Measurements from ENCODE around the gene RAET1L. TPM values are rescaled to one million over a fixed set of nuclear protein-coding genes. Genes with fewer than 3 reads are reported as not detected.

RAET1L gene
- total RNA-seq, 3 donors from 2014 or later (not counting 1 experiment from before 2014, with no cell fraction given), result not detected

DNA sequence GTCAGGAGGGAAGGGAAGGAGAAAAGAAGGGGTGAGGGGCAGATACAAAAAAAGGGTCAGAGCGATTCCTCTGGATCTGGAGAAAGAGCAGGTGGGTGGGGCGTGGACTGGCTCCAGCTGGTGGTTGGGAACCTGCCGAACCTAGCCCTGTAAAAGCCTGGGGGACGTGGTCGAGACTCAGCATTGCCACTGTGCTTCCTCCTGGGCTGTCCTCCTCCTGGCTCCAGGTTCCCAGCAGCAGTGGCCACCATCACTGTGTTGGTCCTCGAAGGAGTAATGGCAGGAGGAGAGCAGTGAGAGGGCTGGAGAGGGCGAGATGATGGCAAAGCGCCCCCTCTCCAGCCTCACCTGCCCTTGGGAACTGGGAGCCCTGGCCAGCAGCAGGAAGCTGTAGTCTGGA lies 3.5 kb upstream of the RAET1L start:
- Mint-ChIP-seq H3K9me3 (no peaks in the 10 kb centered on the region), H3K4me1 (peaks cover 0 to 6% of the 10 kb centered on the region in 2 donors), H3K27me3 (ENCODE audit: low read depth in 2 of 2) (peaks cover 64 to 65% of the 10 kb centered on the region in 2 donors), H3K27ac (no peak overlapping the region), H3K4me3 (no peak overlapping the region), H3K36me3 (no peaks in the 10 kb centered on the region)
- Histone ChIP-seq H3K9me3 (ENCODE audit: control insufficient read depth, insufficient read depth, low read length) (no peaks in the 10 kb centered on the region), H3K4me3 (ENCODE audit: low read length) (no peak overlapping the region), H3K36me3 (ENCODE audit: control insufficient read depth, insufficient read depth, low read length) (no peaks in the 10 kb centered on the region), H3K27ac (ENCODE audit: low read length) (no peak overlapping the region), H3K4me1 (ENCODE audit: control insufficient read depth, insufficient read depth, low read length) (peaks cover 8% of the 10 kb centered on the region), H3K27me3 (ENCODE audit: control insufficient read depth, insufficient read depth, low read length) (peaks cover 17% of the 10 kb centered on the region)
- ATAC-seq (no peak), DNase-seq (no peak)
- no peak for TF ChIP-seq CTCF (IDR thresholded peaks at IDR 0.05)
- intact Hi-C loops (cut with micrococcal nuclease), result no loop called here
- 71% methylated on average over 7 of the region's 8 CpGs for WGBS (ENCODE audit: insufficient coverage)

DNA sequence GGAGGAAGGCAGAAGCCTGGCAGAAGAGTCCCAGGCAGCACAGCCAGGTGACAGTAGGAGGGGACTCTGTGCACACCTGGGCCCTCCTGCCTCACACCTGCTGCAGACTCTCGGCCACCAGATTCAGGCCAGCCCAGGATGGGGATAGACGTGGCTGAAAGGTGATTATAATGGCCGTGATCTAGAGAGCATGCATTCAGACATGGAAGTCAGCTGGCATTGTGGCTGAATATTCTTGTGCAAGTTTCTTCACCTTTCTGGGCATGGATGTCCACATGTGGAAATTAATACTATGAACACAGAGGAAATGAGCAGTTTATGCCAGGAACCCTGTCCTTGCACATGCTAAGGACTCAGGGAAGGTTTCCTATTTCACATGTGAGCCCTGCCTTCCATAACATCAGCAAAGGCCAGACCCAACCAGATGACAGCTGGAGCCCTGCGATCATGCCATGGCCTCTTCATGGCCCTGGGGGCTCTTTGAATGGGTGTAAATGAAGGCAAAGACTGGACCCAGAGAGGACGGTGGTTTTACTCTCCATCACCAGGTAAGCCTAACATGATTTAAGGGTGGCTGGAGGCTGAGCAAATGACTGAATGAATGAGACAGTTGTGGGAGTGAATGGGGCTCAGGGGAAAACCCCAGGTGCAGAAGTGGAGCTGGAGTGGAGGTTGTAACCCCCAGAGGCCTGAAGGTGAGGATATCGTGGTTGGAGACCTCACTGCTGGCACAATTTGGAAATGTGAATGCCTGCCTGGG lies 2.7 kb upstream of the RAET1L start:
- Histone ChIP-seq H3K36me3 (ENCODE audit: control insufficient read depth, insufficient read depth, low read length) (no peaks in the 10 kb centered on the region), H3K9me3 (ENCODE audit: control insufficient read depth, insufficient read depth, low read length) (no peaks in the 10 kb centered on the region), H3K4me3 (ENCODE audit: low read length) (no peak overlapping the region), H3K4me1 (ENCODE audit: control insufficient read depth, insufficient read depth, low read length) (peaks cover 8% of the 10 kb centered on the region), H3K27me3 (ENCODE audit: control insufficient read depth, insufficient read depth, low read length) (peaks cover 17% of the 10 kb centered on the region), H3K27ac (ENCODE audit: low read length) (no peak overlapping the region)
- no peak overlapping the region for H3K4me3 Mint-ChIP-seq
- peaks cover 0 to 6% of the 10 kb centered on the region in 2 donors for H3K4me1 Mint-ChIP-seq
- intact Hi-C loops (cut with micrococcal nuclease), result no loop called here
- H3K27me3 Mint-ChIP-seq (ENCODE audit: low read depth in 2 of 2), result peaks cover 56 to 61% of the 10 kb centered on the region in 2 donors
- no peaks in the 10 kb centered on the region for H3K36me3 Mint-ChIP-seq
- no peak overlapping the region for H3K27ac Mint-ChIP-seq
- no peaks in the 10 kb centered on the region for H3K9me3 Mint-ChIP-seq
- 89% methylated on average over 6 of the region's 6 CpGs for WGBS (ENCODE audit: insufficient coverage)
- DNase-seq, result no peak
- ATAC-seq, result no peak
- TF ChIP-seq CTCF (IDR thresholded peaks at IDR 0.05), result no peak

DNA sequence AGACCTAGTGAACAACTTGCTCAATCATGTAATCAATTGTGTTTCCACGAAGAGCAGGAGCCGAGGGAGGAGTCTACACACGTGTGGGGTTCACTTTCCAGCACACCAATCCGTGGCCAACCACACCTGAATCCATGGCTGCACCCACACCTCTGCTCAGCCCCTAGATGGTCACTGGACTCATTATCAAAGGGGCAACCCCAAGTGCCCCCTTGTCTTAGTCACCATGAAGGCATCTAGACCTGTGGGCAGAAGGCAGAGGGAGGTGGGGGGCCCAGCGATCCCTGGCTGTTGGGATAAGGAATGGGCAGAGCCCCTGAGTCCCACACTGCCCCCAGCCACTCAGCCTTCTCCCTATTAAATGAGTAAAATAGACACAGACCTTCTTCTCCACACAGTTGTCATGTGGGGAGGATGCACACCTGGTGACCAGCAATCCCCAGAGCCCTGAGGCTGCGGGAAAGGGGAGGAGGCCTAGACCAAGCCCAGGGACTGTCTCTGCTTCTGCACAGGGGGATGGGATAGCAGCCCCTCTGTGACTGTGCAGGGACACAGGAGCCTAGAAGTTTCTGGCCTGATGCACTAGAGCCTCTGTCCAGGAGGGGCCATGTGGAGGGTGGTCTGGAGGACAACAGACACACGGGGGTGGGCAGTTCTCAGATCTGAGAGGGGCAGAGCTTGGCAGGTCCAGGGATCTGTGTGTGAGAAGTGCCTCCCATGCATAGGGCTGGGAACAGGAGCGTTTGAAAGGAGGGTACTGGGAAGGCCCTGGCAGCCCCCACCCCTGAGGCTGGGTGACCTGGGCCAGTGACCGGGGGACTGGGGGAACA lies 1.9 kb upstream of the RAET1L start:
- intact Hi-C loops (cut with micrococcal nuclease), result no loop called here
- TF ChIP-seq CTCF (IDR thresholded peaks at IDR 0.05), result no peak
- H3K27ac Mint-ChIP-seq, result no peak overlapping the region
- peaks cover 17% of the 10 kb centered on the region for H3K27me3 ChIP-seq (ENCODE audit: control insufficient read depth, insufficient read depth, low read length)
- H3K9me3 ChIP-seq (ENCODE audit: control insufficient read depth, insufficient read depth, low read length), result no peaks in the 10 kb centered on the region
- H3K27me3 Mint-ChIP-seq (ENCODE audit: low read depth in 2 of 2), result peaks cover 51 to 56% of the 10 kb centered on the region in 2 donors
- H3K36me3 ChIP-seq (ENCODE audit: control insufficient read depth, insufficient read depth, low read length), result no peaks in the 10 kb centered on the region
- H3K4me1 ChIP-seq (ENCODE audit: control insufficient read depth, insufficient read depth, low read length), result peaks cover 8% of the 10 kb centered on the region
- no peak overlapping the region for H3K4me3 ChIP-seq (ENCODE audit: low read length)
- no peaks in the 10 kb centered on the region for H3K36me3 Mint-ChIP-seq
- 76% methylated on average over 8 of the region's 9 CpGs for WGBS (ENCODE audit: insufficient coverage)
- H3K4me3 Mint-ChIP-seq, result no peak overlapping the region
- peaks cover 0 to 6% of the 10 kb centered on the region in 2 donors for H3K4me1 Mint-ChIP-seq
- ATAC-seq, result no peak
- no peak overlapping the region for H3K27ac ChIP-seq (ENCODE audit: low read length)
- no peaks in the 10 kb centered on the region for H3K9me3 Mint-ChIP-seq
- no peak for DNase-seq

Measured in natural killer cell (primary cell).